ENCODE measurements around the gene ITPR3. TPM values are rescaled to one million over a fixed set of nuclear protein-coding genes. Genes with fewer than 3 reads are reported as not detected.
A peak's percentile ranks its signal among the peaks of the same experiment; 100 is the strongest.

ITPR3 gene
- total RNA-seq, 4 donors from 2014 or later: 139 to 250 (median 182) TPM

DNA sequence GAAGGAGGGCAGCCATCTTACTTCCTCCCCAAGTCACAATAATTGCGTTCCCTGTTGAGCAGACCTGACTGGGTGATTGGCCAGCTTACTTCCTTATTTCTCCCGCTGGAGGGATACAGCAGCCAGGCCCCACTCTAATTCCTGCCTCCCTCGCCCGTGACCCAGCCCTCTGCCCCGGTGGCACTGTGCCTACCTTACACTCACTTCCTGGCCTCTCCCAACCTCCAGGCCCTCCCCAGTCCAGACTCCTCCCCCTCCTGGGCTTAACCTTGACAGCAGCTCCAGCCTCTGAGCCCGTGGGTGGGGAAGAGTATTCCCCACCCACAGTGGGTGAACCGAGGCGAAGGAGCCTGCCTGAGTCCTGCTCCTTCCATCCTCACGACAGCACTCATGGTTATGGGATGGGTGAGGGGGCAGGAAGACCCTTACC is 44.0 kb upstream of the ITPR3 start:
- peaks cover 0 to 28% (median 0%) of the 10 kb centered on the region in 3 donors for H3K36me3 ChIP-seq
- TF ChIP-seq POLR2A (IDR thresholded peaks at IDR 0.05): peak; percentile 81 to 94
- peak in 1 of 6 experiments; percentile 12 for TF ChIP-seq CTCF (IDR thresholded peaks at IDR 0.05)
- peak in 2 of 3 donors; percentile 95 to 96 for DNase-seq
- H3K27me3 ChIP-seq: no peaks in the 10 kb centered on the region
- H3K9me3 ChIP-seq: no peaks in the 10 kb centered on the region
- H3K27ac ChIP-seq: peak overlapping the region; percentile 93 to 97 (median 96)
- H3K4me3 ChIP-seq: peak overlapping the region in 2 of 4 donors; percentile 79 to 90
- peaks cover 0 to 31% (median 11%) of the 10 kb centered on the region in 4 donors for H3K4me1 ChIP-seq

- peaks cover 0 to 28% (median 0%) of the 10 kb centered on the region in 3 donors for H3K36me3 ChIP-seq
- no peak for TF ChIP-seq POLR2A (IDR thresholded peaks at IDR 0.05)
- TF ChIP-seq CTCF (IDR thresholded peaks at IDR 0.05): no peak
- H3K4me3 ChIP-seq: peak overlapping the region in 3 of 4 donors; percentile 79 to 90 (median 85)
- peaks cover 0 to 31% (median 11%) of the 10 kb centered on the region in 4 donors for H3K4me1 ChIP-seq
- H3K9me3 ChIP-seq: no peaks in the 10 kb centered on the region
- H3K27me3 ChIP-seq: no peaks in the 10 kb centered on the region
- peak overlapping the region; percentile 93 to 97 (median 96) for H3K27ac ChIP-seq
- DNase-seq: peak in 2 of 3 donors; percentile 73 to 75
Measured at GRCh38 chr6:33577718-33578117, 43.4 kb upstream of the ITPR3 start.

GRCh38 chr6:33578164-33578563 is 43.0 kb upstream of the ITPR3 start:
- peak overlapping the region; percentile 79 to 95 (median 88) for H3K4me3 ChIP-seq
- H3K27ac ChIP-seq: peak overlapping the region; percentile 93 to 97 (median 96)
- peaks cover 0 to 28% (median 0%) of the 10 kb centered on the region in 3 donors for H3K36me3 ChIP-seq
- TF ChIP-seq CTCF (IDR thresholded peaks at IDR 0.05): no peak
- TF ChIP-seq POLR2A (IDR thresholded peaks at IDR 0.05): no peak
- no peaks in the 10 kb centered on the region for H3K9me3 ChIP-seq
- H3K4me1 ChIP-seq: peaks cover 0 to 31% (median 11%) of the 10 kb centered on the region in 4 donors
- DNase-seq: no peak
- no peaks in the 10 kb centered on the region for H3K27me3 ChIP-seq

DNA sequence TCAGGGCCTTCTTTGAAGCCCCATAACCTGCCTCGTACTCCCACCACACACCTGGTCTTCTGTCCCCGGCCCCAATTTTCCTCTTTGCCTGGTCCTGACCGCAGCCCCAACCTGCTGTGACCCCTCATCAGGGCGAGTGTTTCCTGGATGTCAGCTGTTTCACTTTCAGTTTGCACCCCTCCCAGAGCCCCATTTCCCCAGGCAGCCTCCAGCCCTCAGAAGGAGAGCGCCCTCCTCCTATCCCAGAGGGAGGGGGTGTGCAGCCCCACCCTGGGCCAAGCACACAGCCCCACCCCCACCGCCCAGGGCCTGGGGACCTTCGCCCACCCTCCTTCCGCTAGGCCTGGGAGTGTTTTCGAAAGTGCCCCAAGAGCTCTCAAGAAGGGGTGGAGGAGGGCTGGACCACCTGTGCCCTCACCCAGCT is 42.5 kb upstream of the ITPR3 start:
- DNase-seq: peak; percentile 68 to 80 (median 77)
- H3K27ac ChIP-seq: peak overlapping the region; percentile 93 to 97 (median 96)

More for the DNA sequence above, 42.5 kb upstream of the ITPR3 start:
- no peaks in the 10 kb centered on the region for H3K9me3 ChIP-seq
- peaks cover 0 to 31% (median 11%) of the 10 kb centered on the region in 4 donors for H3K4me1 ChIP-seq
- peak overlapping the region; percentile 79 to 95 (median 88) for H3K4me3 ChIP-seq
- no peaks in the 10 kb centered on the region for H3K27me3 ChIP-seq
- TF ChIP-seq CTCF (IDR thresholded peaks at IDR 0.05): no peak
- peak in 1 of 2 donors; percentile 55 for TF ChIP-seq POLR2A (IDR thresholded peaks at IDR 0.05)
- peaks cover 0 to 26% (median 0%) of the 10 kb centered on the region in 3 donors for H3K36me3 ChIP-seq

Measured in Peyer's patch (tissue), 4 donors.